K562 (cell line): Measurements from ENCODE around the gene SPOCK2. TPM values are rescaled to one million over a fixed set of nuclear protein-coding genes. Genes with fewer than 3 reads are reported as not detected.

Experiments
- ATAC-seq: fragments of 200-7000 bp; cut with Tn5 transposase; 3 replicates; pipeline ENCODE4 v1.9.1; 2020; ENCODE audit warnings: moderate library complexity
- BruUV-seq: library from RNA; stranded (reverse); fragments of 400-500 nt; replicated peaks from 2 replicates; lab custom pipeline; 2021; lab: Mats Ljungman, UMichigan
- CTCF ChIA-PET: fragments of 300-600 bp; formaldehyde crosslinking; extraction: SDS; loops from one replicate; lab custom pipeline; 2021; ENCODE audit warnings: low intra/inter-chr PET ratio; lab: Yijun Ruan, JAX
- POLR2A ChIA-PET: fragments of 300-600, 350-650 bp; sonication (Branson Sonifier 250); formaldehyde crosslinking; extraction: SDS; loops from one replicate; lab custom pipeline; 2021; ENCODE audit warnings: antibody characterized with exemption, inconsistent platforms; lab: Yijun Ruan, JAX
- DNase-seq, 4 experiments: peaks; one replicate each; pipeline versions ENCODE4 v3.0.0 to v3.0.0-alpha.2; 2011 to 2018; ENCODE audit warnings: low spot score in 3 of 4, mixed read lengths in 3 of 4; ENCODE audit errors: extremely low read depth in 1 of 4
- FAIRE-seq: peaks from 2 replicates; lab custom pipeline; 2011; peaks lifted over from hg19 to GRCh38; lab: Jason Lieb, UNC
- H2AFZ ChIP-seq: 2 replicates; pipeline ENCODE4 v1.6.0; 2011; ENCODE audit warnings: low read depth, low read length, control low read depth, inconsistent platforms
- H3K27ac ChIP-seq: fragments of 200-600 bp; 3 replicates; pipeline ENCODE4 v1.8.0; 2011; ENCODE audit warnings: low read depth, mild to moderate bottlenecking, control low read depth, inconsistent platforms, low read length, moderate library complexity, mixed read lengths; ENCODE audit errors: extremely low read depth
- H3K27me3 ChIP-seq, 2 experiments: fragments of 300-600 bp in 1 of 2; 2 replicates in 1 of 2; 3 replicates in 1 of 2; pipeline versions ENCODE4 v1.6.0 to v1.8.0; 2011; ENCODE audit warnings: inconsistent platforms in 2 of 2, low read length in 2 of 2, mild to moderate bottlenecking in 1 of 2, mixed read lengths in 1 of 2, moderate library complexity in 1 of 2; ENCODE audit not compliant: control insufficient read depth in 2 of 2, insufficient read depth in 2 of 2
- H3K36me3 ChIP-seq: fragments of 300-600 bp; 3 replicates; pipeline ENCODE4 v1.8.0; 2011; ENCODE audit warnings: mild to moderate bottlenecking, low read length, inconsistent platforms; ENCODE audit not compliant: control insufficient read depth, insufficient read depth
- H3K4me1 ChIP-seq, 2 experiments: fragments of 200-600 bp in 1 of 2; replicated peaks in 1 of 2; 2 replicates in 1 of 2; 3 replicates in 1 of 2; pipeline versions ENCODE4 v1.5.1 to v1.8.0; 2011; ENCODE audit warnings: inconsistent platforms in 2 of 2, low read length in 2 of 2, mild to moderate bottlenecking in 1 of 2, mixed read lengths in 1 of 2, moderate library complexity in 1 of 2; ENCODE audit not compliant: control insufficient read depth in 2 of 2, insufficient read depth in 2 of 2
- H3K4me2 ChIP-seq: 2 replicates; pipeline ENCODE4 v1.6.1; 2011; ENCODE audit warnings: low read length, control low read depth, inconsistent platforms, mixed read lengths; ENCODE audit not compliant: insufficient read depth
- H3K4me3 ChIP-seq: fragments of 200-600 bp; sonication (generic), shearing (Covaris generic); 2 replicates; pipeline ENCODE4 v1.5.1; 2016; ENCODE audit warnings: control low read depth, inconsistent platforms
- H3K79me2 ChIP-seq: fragments of 200-600 bp; 3 replicates; pipeline ENCODE4 v1.8.0; 2011; ENCODE audit warnings: low read length, inconsistent platforms; ENCODE audit not compliant: control insufficient read depth, insufficient read depth
- H3K9ac ChIP-seq, 2 experiments: 2 replicates each; pipeline versions ENCODE4 v1.6.0 to v1.6.1; 2011; ENCODE audit warnings: low read depth in 2 of 2, low read length in 2 of 2, control low read depth in 1 of 2, inconsistent platforms in 1 of 2, mild to moderate bottlenecking in 1 of 2, mixed read lengths in 1 of 2; ENCODE audit not compliant: insufficient read depth in 1 of 2
- H3K9me1 ChIP-seq: one replicate; pipeline ENCODE4 v1.6.0; 2011; ENCODE audit warnings: inconsistent platforms, mild to moderate bottlenecking, low read length, moderate library complexity; ENCODE audit not compliant: control insufficient read depth, insufficient read depth
- H3K9me3 ChIP-seq: replicated peaks from 2 replicates; pipeline ENCODE4 v1.5.1; 2011; ENCODE audit warnings: low read depth, low read length, inconsistent platforms; ENCODE audit not compliant: control insufficient read depth, insufficient read depth
- H4K20me1 ChIP-seq: replicated peaks from 2 replicates; pipeline ENCODE4 v1.6.1; 2011; ENCODE audit warnings: low read length, inconsistent platforms, mixed read lengths; ENCODE audit not compliant: control insufficient read depth, insufficient read depth
- ATF6 ChIP-seq: sonication (generic); formaldehyde crosslinking; IDR thresholded peaks from 2 replicates; pipeline ENCODE4 v1.4.0; 2020; ENCODE audit warnings: mild to moderate bottlenecking, missing genetic modification reagents
- CHCHD3 ChIP-seq: fragments of 250-450 bp; sonication (Bioruptor Pico); IDR thresholded peaks from 2 replicates; pipeline ENCODE4 v2.1.2; 2022; ENCODE audit warnings: mild to moderate bottlenecking
- EP400 ChIP-seq: fragments of 450-650 bp; IDR thresholded peaks from 2 replicates; pipeline ENCODE4 v1.6.1; 2017; ENCODE audit warnings: antibody characterized with exemption, mild to moderate bottlenecking, moderate library complexity
- ETS2 ChIP-seq: IDR thresholded peaks from 2 replicates; pipeline ENCODE4 v1.6.1; 2016; ENCODE audit warnings: borderline replicate concordance, missing genetic modification characterization, mild to moderate bottlenecking, moderate library complexity, missing compliant biosample characterization; ENCODE audit not compliant: poor library complexity, severe bottlenecking
- FOXK2 ChIP-seq, 2 experiments: fragments of 450-650 bp; IDR thresholded peaks in 1 of 2; conservative IDR thresholded peaks in 1 of 2; 2 replicates each; pipeline ENCODE4 v1.6.1; 2016; ENCODE audit warnings: low read depth in 2 of 2, mild to moderate bottlenecking in 1 of 2
- FOXO4 ChIP-seq: fragments of 450-650 bp; formaldehyde crosslinking; IDR thresholded peaks from 2 replicates; pipeline ENCODE4 v1.4.0; 2020; ENCODE audit warnings: mild to moderate bottlenecking, moderate library complexity
- HES1 ChIP-seq: fragments of 450-650 bp; IDR thresholded peaks from 2 replicates; pipeline ENCODE4 v1.6.1; 2016; ENCODE audit warnings: low read depth, mild to moderate bottlenecking, moderate library complexity
- SNIP1 ChIP-seq: fragments of 450-650 bp; IDR thresholded peaks from 2 replicates; pipeline ENCODE4 v1.7.1; 2017; ENCODE audit warnings: low read depth, mild to moderate bottlenecking
- TAF9B ChIP-seq: fragments of 450-650 bp; IDR thresholded peaks from 2 replicates; pipeline ENCODE4 v1.6.1; 2018; ENCODE audit warnings: mild to moderate bottlenecking; ENCODE audit not compliant: partially characterized antibody
- TRIM24 ChIP-seq, 2 experiments: fragments of 450-650 bp; IDR thresholded peaks; 2 replicates each; pipeline ENCODE4 v1.6.1; 2016
- U2AF2 ChIP-seq: fragments of 200-400 bp; formaldehyde crosslinking; optimal IDR thresholded peaks from 2 replicates; pipeline ENCODE3; 2017; ENCODE audit warnings: low read depth, mild to moderate bottlenecking, low read length
- ZFP30 ChIP-seq: fragments of 250-450 bp; sonication (Bioruptor Pico); IDR thresholded peaks from 2 replicates; pipeline ENCODE4 v1.8.0; 2022; ENCODE audit warnings: moderate library complexity, mild to moderate bottlenecking, inconsistent platforms, borderline replicate concordance
- ZNF197 ChIP-seq: fragments of 200-800 bp; sonication (Bioruptor generic); IDR thresholded peaks from 2 replicates; pipeline ENCODE4 v1.6.1; 2016; ENCODE audit warnings: low read depth, missing genetic modification characterization, missing compliant biosample characterization
- ZNF3 ChIP-seq: fragments of 250-450 bp; sonication (Bioruptor Pico); IDR thresholded peaks from 2 replicates; pipeline ENCODE4 v1.5.0; 2021; ENCODE audit warnings: mild to moderate bottlenecking, moderate library complexity
- WGBS: fragments of 100-300 bp; shearing (Covaris generic); methylation state at CpG from one replicate; pipeline ENCODE4 v1.1.6; 2016; ENCODE audit warnings: low coverage, mixed read lengths; ENCODE audit not compliant: insufficient coverage; ENCODE audit errors: missing lambda C conversion rate; 5-methylcytosine and 5-hydroxymethylcytosine counted together
- in situ Hi-C: fragments of 300-500 bp; cut with MboI; formaldehyde crosslinking; loops from 4 replicates; pipeline ENCODE4 v1.15.0; 2018; ENCODE audit warnings: inconsistent platforms, mixed read lengths
- intact Hi-C: fragments of 100-400 bp; cut with micrococcal nuclease; formaldehyde crosslinking; loops from 2 replicates; pipeline ENCODE4 v1.14.2; 2022
- polyA plus RNA-seq, 8 experiments: library from polyadenylated mRNA; depleted of rRNA in 4 of 8; stranded (reverse) in 5 of 8; unstranded in 3 of 8; fragments of >200 nt; fragmentation: Nextera tagmentation in 2 of 8; fragmentation: Illumina TruSeq in 1 of 8; extraction: Ambion mirVana in 2 of 8; extraction: Trizol in 1 of 8; gene quantifications; 2 replicates each; pipeline versions ENCODE4 v1.2.1 to v1.2.3, GENCODE V29; 2011 to 2014; ENCODE audit warnings: inconsistent platforms in 1 of 8, missing spikeins in 1 of 8
- total RNA-seq, 7 experiments: library from RNA; depleted of rRNA in 6 of 7; stranded (reverse); fragments of >200 nt in 6 of 7; fragmentation: Illumina TruSeq in 2 of 7; extraction: Trizol in 2 of 7; gene quantifications; 2 replicates each; pipeline versions ENCODE4 v1.2.1 to v1.2.3, GENCODE V29; 2011 to 2021; ENCODE audit warnings: low replicate concordance in 1 of 7

SPOCK2 gene
- total and polyA plus RNA-seq, 9 of the 15 experiments (the other 6 are each of a cell fraction or from before 2014, with no cell fraction given), result 0.04 to 0.86 (median 0.11) TPM; not detected in 2

DNA sequence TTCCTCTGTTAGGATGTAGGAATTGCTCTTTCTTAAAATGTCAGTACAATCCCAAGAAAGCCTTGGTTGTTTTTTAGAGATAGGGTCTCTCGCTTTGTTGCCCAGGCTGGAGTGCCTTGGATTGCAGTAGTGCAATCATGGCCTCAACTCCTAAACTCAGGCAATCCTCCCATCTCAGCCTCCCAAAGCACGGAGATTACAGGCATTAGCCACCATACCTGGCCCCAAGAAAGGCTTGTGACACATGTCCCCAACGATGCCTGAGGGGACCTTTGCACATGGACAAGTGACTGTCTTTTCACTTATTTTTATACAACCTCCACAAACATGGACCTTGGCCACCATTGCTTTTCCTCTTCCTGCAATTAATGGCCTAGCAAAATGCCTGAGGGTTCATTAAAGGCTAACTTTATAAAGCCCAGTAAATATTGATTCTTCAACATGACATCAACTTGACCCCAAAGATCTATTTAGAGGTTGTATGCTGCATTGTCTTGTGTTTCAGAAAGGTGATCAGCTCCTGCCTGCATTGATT is 10.0 kb upstream of the SPOCK2 start (continued):
- TF ChIP-seq ZNF197 (CRISPR knock-in tag) (no peak), SNIP1 (no peak), FOXK2 (conservative IDR thresholded peaks at IDR 0.05 in 1 of 2, IDR thresholded peaks at IDR 0.05 in 1 of 2; ENCODE audit: low read depth in 2 of 2) (no peak)

DNA sequence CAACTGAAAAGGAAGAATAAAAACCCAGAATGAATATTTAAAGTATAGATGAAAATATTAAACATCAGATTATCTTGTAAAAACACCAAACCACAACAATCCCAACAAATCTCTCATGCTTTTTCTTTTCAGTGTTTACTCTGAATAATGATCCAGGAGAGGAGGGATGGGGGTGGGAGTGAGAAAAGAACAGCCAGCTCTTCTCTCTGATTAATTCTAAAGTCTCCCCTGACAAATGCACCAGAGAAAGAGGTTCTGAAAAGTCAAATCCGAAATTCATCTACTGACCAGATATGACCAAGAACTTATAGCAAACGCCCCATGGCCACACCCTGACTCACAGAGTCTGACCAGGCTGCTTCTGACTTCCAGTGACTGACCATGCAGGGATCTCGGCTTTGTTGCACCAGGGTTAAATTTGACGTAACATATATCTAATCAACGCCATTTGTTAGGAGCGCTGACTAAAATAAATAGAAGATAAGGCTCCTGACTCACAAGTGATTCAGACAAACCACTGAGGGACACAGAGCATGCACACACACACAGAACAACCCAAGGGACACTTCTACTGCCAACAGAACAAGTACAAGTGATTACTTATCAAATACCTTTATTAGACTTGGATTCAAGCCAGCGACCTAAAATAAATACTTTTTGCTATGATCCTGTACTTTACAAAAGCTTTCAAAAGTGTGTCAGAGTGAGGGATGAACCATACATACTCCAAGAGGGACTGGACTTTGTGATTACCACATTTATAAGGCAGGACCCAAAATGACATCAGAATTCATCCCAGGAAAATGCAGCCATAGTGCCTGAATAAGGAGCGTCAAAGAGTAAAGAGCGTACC is 9.3 kb upstream of the SPOCK2 start:
- H3K9ac ChIP-seq, result no peak overlapping the region
- POLR2A ChIA-PET, result interaction anchor here (0.6 to 0.7 kb wide), 2 partner anchors 18 to 224 kb away, joined by 3 read pairs; no protein-coding TSS in a partner anchor
- H2AFZ ChIP-seq, result no peak overlapping the region
- WGBS, result 21% methylated on average over 9 of the region's 9 CpGs
- CTCF ChIA-PET, result no interaction called here
- intact Hi-C loops, result no loop called here
- H3K9me3 ChIP-seq, result no peaks in the 10 kb centered on the region
- in situ Hi-C loops, result no loop called here
- peaks cover 15 to 39% of the 10 kb centered on the region in 2 experiments for H3K4me1 ChIP-seq
- H3K9me1 ChIP-seq, result no peaks in the 10 kb centered on the region
- ATAC-seq (peak; percentile 76), DNase-seq (peak; percentile 54 to 81 (median 62)), FAIRE-seq (no peak)
- H3K4me3 ChIP-seq, result no peak overlapping the region
- peaks cover 27% of the 10 kb centered on the region; the same call in 2 of the 3 replicates for H3K36me3 ChIP-seq
- H3K79me2 ChIP-seq, result no peaks in the 10 kb centered on the region
- H4K20me1 ChIP-seq, result no peaks in the 10 kb centered on the region
- peak overlapping the region; percentile 23; the same call in 1 of the 2 replicates for H3K4me2 ChIP-seq
- no peak overlapping the region; the same call in 2 of the 3 replicates for H3K27ac ChIP-seq
- H3K27me3 ChIP-seq, result no peaks in the 10 kb centered on the region
- no TSS peak for BruUV-seq
- TF ChIP-seq ETS2 (tag) (no peak), ZNF3 (no peak), EP400 (peak; percentile 42; the same call in 1 of the 2 replicates), FOXO4 (CRISPR knock-in tag) (no peak), U2AF2 (no peak), HES1 (peak; percentile 52; the same call in 1 of the 2 replicates), TAF9B (no peak), CHCHD3 (CRISPR knock-in tag) (no peak), ZFP30 (no peak), TRIM24 (IDR thresholded peaks at IDR 0.05) (peak in 1 of 2 experiments; percentile 33; a peak in 1 of 4 replicates), ATF6 (CRISPR knock-in tag) (no peak)
